HG03025 (cell line): Measurements from ENCODE around the gene TGFBRAP1.
A peak's percentile ranks its signal among the peaks of the same experiment; 100 is the strongest.

Source experiments
- ATAC-seq: cut with Tn5 transposase; IDR thresholded peaks from one replicate; pipeline ENCODE4 v1.9.1; 2021; ENCODE audit warnings: mild to moderate bottlenecking, moderate library complexity; ENCODE audit not compliant: unreplicated experiment, low FRiP score

Gene TGFBRAP1, protein sequence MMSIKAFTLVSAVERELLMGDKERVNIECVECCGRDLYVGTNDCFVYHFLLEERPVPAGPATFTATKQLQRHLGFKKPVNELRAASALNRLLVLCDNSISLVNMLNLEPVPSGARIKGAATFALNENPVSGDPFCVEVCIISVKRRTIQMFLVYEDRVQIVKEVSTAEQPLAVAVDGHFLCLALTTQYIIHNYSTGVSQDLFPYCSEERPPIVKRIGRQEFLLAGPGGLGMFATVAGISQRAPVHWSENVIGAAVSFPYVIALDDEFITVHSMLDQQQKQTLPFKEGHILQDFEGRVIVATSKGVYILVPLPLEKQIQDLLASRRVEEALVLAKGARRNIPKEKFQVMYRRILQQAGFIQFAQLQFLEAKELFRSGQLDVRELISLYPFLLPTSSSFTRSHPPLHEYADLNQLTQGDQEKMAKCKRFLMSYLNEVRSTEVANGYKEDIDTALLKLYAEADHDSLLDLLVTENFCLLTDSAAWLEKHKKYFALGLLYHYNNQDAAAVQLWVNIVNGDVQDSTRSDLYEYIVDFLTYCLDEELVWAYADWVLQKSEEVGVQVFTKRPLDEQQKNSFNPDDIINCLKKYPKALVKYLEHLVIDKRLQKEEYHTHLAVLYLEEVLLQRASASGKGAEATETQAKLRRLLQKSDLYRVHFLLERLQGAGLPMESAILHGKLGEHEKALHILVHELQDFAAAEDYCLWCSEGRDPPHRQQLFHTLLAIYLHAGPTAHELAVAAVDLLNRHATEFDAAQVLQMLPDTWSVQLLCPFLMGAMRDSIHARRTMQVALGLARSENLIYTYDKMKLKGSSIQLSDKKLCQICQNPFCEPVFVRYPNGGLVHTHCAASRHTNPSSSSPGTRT

DNA sequence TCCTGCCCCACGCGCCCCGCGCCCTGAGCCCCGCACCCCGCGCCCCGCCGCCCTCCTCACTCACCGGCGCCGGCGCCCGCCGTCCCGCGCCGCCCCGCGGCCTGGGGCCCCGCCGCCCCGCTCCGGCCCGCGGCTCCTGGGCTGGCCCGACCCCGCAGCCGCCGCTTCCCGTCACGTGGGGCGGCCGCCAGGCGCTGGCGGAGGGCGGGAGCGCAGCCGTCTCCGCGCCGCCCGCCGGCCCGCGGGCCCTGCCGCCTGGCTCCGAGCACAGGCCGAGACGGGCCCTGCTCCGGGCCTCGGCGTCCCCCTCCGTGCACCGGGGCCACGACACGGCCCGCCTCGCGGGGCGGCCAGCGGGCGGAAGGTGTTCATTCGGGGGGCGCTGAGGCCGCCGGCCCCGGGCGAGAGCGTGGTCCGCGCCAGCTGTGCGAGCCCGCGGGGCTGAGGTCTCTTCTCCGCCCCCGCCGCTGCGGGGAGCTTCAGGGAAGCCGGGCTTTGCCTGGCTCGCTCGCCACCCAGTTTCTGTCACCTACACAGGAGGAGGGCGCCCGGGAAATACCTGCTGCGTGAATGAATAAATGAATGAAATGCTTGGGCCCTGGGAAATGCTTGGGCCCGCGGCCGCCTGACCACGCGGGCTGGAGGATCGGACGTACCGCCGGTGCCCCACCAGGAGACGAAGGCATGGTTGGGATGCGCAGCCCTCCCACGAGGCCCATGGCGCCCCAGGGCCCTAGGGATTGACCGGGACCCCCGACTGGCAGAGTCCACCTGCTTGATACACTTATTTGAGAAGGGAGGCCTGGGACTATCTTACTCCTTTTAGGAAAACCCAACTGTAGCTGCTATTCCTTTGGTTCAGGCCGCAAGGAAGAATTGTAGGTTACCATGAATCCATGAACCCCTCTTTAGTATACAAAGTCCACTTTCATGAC lies at the start of gene TGFBRAP1:
TGFBRAP1 (minus strand) TSS at position 175 of the 935 bp plus-strand sequence. CDS start 21,434 bp downstream, outside the sequence.
- ATAC-seq, result peak; percentile 71

DNA sequence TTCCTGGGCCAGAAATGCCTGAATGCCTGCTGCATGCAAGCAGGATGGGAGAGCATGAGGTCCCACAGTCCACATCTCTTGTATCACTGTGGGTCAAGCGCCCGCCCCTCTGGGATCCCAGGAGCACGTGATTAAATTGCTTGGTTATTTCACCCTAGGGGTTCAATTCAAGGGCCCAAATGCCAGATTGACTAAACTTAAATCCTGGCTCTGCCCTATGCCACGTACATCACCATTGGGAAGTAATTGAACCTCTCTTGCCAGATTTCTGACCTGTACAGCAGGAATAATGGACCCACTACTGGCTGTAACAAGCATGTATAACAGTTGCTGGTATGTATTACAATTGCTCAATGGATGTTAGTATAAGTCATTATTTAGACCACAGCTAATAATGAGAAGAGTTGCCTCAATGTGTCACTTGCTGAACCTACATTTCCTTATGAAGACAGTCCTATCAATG lies 49.4 kb upstream of the TGFBRAP1 start:
- ATAC-seq, result no peak

DNA sequence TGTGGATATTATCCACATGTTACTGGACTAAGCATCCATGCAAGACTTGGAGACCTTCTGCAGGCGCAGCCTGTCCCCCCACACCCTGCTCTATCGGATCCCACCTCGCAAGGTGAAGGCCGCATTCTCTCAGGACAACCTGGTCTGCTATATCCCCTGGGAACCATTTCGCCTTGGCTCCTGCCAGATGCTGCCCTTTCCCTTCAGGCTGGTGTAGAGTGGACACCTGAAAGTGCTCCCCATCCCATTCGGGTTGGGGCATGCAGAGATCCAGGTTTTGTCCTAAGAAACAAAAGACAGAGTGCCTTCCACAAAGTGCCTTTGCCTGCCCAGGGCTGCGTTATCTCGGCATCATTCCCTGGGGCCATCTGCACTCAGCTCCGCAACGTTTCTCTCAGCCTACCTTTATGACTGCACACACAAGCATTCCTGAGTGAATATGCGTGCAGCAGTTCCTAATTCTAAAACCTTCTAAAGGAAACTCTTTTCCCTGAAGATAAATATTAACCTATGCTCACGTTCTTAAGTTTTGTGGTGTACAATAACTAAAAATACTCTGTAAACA lies 48.8 kb upstream of the TGFBRAP1 start:
- ATAC-seq, result no peak

DNA sequence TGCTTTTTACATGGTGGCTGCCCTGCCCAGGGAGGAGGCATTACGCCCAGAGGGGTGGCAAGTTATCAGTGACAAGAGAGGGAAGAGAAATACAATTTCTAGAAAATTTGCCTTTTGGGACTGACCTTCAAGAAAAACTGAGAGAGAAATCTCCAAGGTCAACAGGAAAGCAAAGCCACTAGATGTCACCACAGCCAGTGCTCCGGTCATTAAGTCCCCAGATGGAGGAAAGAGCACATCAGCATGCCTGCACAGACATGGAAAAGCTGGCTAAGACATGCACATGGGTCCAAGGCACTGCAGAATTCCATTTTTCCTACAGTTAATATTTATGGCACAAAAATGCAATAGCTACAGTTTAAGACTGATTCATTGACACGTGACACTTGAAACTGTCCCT lies 48.3 kb upstream of the TGFBRAP1 start:
- no peak for ATAC-seq

DNA sequence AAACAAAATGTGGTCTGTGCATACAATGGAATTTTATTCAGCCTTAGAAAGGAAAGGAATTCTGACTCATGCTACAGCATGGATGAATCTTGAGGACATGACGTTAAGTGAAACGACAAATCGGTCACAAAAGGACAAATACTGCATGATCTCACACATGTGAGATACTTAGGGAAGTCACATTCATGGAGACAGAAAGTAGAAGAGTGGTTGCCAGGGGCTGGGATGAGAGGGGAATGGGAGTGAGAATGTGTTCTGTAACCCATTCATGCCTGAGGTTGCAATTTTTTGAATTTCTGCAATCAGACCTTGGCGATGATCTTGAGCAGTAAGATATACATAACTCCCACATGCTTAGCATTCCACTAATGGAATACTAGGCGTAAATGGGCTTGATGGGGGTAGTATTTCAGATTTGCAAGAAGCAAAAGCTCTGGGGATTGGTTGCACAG lies 47.3 kb upstream of the TGFBRAP1 start:
- no peak for ATAC-seq

DNA sequence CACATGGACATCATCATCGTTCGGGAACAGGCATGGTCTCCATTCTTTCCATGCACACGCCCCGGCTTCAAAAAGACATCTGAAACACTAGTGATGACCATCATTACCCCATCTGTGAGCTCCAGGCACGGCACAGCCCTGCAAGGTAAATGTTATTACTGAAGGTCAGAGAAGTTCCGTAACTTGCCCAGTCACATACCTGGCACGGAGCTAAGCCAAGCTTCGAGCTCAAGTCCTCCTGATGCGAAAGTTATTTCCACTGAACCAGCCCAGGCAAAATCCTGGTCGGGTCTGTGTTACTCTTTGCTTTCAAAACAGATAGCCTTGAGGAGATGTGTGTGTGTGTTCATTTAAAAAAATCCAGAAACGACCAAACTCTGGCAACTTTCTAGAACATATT lies 46.5 kb upstream of the TGFBRAP1 start:
- ATAC-seq, result no peak

DNA sequence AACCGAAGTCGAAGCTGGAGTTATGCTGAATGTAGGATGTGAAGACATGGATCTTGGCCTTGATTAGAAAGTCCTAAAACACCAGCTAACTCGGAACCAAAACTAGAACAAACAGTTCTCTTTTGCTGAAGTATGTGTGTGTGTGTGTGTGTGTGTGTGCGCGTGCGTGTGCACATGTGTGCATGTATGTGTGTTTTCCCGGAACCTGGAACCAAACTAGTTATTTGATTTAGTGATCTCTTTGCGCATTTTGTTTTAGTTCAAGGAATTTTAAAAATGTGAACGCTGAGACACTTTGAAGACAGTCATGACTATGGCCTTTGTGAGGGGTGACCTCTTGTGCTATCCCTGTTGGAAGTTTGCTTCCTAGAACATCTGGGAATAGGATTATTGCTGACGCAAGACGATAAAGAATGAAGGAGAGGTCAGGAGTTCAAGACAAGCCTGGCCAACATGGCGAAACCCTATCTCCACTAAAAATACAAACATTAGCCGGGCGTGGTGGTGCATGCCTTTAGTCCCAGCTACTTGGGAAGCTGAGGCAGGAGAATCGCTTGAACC lies 45.5 kb upstream of the TGFBRAP1 start:
- ATAC-seq, result no peak

DNA sequence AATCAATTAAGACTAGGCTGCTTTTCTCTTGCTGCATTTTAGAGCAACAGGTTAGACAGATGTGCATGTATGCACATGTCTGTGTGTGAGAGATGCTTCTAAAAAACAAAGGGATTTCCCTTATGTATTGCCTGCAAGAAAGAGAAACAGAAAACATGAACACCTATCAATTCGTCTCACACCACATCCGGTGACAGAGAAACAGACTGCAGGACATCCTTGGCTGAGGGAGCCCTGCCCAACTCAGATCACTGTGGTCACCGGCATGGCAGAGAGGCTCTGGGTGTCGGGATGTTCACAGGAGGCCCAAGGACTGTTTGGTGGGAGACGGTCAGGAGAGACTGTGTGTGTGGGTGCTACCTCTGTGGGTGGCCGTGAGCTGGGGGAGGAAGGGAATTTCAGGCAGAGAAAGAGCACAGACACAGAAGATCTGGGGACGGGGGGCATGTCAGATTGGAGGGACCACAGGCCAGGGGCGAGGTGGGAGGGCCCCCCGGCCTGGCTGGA lies 44.4 kb upstream of the TGFBRAP1 start:
- ATAC-seq, result peak; percentile 61

DNA sequence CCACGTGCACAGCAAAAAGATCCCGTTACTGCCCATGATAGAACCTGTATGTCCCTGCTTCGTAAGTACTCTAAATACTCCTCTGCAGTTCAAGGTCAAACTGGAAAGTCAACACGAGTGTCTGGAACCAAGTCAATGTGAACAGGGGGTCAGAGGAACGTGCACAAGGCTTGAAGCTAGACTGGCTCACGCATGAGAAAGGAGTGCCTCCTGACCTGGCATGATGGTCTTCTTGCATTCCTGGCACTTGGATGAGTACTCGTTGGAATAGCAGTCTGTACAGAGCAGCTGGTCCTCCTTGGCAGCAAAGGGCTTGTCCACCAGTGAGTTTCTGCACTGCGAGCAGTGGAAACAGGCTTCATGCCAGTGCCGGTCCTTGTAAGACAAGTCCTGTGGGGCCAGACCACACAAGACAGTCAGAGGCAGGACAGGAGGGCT lies 43.8 kb upstream of the TGFBRAP1 start:
- ATAC-seq, result peak; percentile 5

DNA sequence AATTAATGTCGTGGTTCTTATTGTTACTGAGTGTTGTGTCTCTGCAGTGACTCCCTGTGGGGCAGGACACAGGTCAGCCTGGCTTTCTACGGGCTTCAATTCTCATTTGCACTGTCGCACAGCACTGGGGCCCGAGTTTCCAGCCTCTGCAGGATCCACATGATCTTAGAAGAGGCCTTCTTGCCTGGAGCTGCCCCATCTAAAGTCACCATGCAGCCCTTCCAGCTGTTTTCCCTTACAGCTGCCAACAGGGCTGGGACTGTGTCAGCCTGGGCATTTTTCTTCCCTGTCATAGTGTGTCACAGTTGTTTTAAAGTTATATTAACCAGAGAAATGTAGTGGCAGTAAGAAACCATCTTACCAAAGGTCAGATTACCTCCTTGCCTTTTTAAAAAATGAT lies 42.3 kb upstream of the TGFBRAP1 start:
- no peak for ATAC-seq

DNA sequence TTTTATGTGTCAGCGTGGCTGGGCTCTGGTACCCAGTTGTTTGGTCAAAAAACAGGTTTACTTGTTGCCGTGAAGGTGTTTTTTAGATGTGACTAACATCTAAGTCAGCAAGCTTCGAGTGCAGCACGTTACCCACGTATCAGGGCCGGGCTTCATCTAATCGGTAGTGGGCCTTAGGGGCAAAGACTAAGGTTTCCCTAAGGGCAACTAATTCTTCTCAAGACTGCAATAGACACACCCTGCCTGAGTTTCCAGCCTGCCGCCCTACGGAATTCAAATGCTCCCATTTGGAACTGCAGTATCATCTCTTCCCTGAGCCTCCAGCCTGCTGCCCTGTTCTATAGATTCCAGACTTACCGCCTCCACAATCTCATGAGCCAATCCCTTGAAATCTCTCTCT lies 41.6 kb upstream of the TGFBRAP1 start:
- no peak for ATAC-seq

DNA sequence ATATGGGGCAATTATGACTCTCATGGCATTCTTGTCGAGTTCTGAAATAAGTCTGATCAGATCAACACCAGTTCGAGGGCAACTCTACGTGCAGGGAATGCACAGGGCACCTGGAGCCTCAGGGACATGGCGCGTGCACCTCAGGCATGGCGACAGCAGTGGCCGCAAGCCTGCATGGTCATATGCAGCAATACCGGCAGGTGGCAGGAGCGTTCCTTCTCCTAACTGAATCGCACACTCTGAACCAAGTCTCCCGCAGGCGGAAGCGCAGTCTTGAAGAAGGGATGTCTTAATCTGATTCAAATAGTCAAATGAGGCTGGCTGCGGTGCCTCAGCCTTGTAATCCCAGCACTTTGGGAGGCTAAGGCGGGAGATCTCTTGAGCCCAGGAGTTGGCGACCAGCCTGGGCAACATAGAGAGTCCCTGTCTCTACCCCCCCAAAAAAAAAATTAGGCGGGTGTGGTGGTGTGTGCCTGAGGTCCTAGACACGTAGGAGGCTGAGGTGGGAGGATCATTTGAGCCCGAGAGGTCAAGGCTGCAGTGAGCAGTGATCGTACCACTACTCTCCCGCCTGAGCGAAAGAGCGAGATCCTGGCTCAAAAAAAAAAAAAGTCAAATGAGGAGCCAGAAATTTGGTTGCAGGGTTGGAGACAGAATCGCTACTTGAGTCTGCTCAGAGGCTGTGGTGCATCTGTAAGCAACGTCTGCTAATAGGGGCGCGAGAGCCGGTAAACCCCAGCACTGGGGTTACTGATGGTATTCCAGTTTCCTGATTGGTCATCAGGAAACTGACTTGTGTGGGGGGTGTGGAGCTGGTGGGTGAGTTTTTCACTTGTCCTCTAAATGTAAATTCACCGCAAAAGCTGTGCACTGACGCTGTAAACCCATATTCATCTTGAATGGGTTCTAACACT lies 40.5 kb upstream of the TGFBRAP1 start:
- peak; percentile 80 for ATAC-seq

DNA sequence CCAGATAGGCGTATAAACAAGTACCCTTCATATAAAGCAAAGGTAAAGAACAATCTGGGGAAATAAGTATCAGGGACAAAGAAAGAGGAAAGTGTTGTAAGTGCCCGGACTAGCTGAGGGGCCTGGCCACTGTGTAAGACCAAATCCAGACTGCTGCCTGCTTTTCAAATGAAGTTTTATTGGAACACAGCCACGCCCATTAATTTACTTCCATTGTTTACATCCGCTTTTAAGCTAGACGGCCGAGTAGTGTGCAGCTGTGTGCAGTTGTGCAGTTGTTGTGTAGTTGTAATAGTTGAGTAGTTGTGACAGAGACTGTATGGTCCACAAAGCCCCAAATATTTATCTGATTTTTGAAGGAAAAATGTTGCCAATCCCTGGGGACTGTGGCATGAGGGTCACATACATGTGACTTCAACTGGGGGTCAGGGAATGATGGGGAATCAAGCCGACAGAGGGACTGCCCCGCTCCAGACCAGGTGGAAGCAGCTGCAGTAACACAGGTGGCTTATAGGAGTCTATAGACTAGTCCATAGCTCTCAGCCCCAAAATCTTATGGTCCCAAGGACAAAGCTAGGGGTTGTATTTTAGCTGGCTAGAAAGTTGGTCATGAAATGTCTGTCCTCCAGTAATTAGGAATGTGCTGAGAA lies 39.3 kb upstream of the TGFBRAP1 start:
- ATAC-seq, result no peak

DNA sequence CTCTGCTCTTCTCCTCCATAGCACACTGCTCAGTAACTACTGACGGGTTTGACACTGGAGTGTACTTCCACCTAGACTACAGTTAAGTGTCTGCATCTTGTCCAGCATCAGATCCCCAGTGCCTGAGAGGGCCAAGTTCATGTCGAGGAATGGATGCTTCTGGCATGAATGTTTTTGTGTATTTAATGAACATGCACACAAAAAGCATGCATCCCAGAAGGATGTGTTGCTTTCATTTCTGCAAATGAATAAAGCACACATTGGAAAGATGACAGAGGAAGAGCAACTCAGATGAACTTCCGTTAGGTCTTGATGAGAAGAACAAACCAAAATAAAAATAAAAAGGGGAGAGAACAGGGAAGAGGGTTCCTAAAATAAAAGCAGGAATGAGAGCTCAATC lies 35.7 kb upstream of the TGFBRAP1 start:
- ATAC-seq, result no peak

DNA sequence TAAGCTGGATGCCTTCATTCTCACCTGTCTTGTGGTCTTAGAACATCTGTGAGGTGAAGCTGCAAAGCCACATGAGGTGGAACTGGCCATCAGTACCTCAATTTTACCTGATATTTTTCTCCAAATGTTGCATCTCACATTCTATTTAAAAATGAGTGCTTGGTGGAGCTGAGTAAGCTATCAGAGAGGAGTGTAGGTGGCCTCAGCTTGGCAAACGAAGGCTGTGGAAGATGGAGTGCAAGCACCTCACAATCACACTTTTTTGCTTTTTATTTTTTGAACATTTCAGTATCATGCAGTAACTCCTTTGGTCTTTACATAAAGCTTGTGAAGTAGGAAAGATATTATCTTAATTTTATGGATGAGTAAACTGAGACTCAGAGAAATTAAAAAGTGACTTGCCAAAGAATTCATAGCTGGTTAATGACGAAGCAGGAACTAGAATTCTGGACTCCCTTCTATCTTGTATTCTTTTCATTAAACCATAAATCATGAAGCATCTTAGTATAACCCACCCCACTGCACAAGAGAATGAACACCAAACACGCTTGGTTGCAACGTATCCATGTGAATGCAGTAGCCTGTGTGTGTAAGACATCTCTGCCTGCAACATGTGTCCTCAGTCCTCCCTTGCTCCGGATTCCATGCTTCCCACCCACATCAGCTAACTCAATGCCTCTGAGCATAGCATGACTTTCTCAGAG lies 35.1 kb upstream of the TGFBRAP1 start:
- no peak for ATAC-seq

DNA sequence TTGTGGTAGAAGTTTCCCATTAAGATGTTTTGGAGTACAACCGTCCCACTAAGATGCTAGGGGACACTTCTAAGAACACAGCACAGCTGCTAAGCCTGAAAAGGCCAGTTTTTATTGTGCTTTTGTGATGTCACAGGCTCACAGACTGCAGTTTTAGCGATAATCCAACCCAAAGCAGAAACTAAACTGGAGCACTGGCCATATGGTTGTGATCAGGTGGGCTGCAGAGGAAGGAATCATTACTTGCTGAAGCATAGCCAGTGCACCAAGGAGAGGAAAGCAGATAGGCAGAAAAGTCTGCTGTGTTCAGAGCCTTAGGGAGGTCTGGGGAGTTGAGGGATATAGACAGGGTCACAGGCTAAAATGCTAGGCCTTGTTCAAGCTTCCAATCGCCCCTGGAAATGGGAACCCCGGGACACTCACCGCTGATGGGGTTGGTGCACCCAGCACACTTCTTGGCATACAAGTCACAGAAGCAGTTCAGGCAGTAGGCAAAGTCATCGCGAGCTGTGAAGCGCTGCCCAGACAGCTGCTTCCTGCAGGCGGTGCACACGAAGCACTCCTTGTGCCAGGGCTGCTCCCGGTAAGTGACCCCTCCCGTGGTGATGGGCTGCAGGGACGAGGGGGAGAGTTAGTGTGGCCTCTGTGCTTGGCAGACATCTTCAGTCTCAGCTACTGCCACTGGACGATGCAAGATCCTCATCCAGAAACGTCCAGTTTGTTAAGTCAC lies 33.5 kb upstream of the TGFBRAP1 start:
- no peak for ATAC-seq
